H1 (cell line): ENCODE data around the gene IFT81. TPM values are rescaled to one million over a fixed set of nuclear protein-coding genes. Genes with fewer than 3 reads are reported as not detected.

Experiments
- polyA plus RNA-seq, 7 experiments: library from polyadenylated mRNA; depleted of rRNA in 3 of 7; stranded (reverse) in 5 of 7; unstranded in 2 of 7; fragments of >200 nt in 5 of 7; fragments of 200-250 nt in 2 of 7; gene quantifications; 1 replicate in 5 of 7; 2 replicates in 1 of 7; 4 replicates in 1 of 7; pipeline versions ENCODE4 v1.2.1 to v1.2.3, GENCODE V29; 2011 to 2013; ENCODE audit warnings: missing spikeins in 2 of 7, mixed read lengths in 2 of 7
- total RNA-seq: library from RNA; stranded (reverse); fragmentation: NEBNext Ultra II Directional; extraction: Animal tissue kit (Norgen Biotek cat#: 25700); gene quantifications from 2 replicates; pipeline ENCODE4 v1.2.1, GENCODE V29; 2021
- TF ChIP-seq, protein P1 (sequence below): IDR thresholded peaks from 2 replicates; pipeline ENCODE4 v1.6.1; 2011; ENCODE audit warnings: low read depth, mild to moderate bottlenecking, low read length; ENCODE audit not compliant: insufficient read depth

IFT81 gene
- total and polyA plus RNA-seq, 2 of the 8 experiments (the other 6 are each of a cell fraction or from before 2014, with no cell fraction given), result 4.1 to 14.5 TPM

DNA sequence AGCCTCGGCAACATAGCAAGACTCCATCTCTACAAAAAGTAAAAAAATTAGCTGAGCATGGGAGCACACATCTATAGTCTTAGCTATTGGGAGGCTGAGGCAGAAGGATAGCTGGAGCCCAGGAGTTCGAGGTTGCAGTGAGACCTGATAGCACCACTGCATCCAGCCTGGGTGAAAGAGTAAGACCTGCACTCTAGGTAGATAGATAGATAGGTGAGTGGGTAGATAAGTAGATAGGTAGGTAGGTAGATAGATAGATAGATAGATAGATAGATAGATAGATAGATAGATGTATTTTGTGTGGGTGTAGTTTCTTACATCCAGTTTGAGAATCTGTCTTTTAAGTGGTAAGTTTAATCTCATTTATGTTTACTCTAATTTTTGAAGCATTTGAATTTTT, 72.8 kb downstream of the IFT81 start (continued):
- TF ChIP-seq, protein P1, sequence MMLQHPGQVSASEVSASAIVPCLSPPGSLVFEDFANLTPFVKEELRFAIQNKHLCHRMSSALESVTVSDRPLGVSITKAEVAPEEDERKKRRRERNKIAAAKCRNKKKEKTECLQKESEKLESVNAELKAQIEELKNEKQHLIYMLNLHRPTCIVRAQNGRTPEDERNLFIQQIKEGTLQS, result no peak
